GM18909 (cell line): ENCODE measurements around the gene STAT3.

Source experiments
- ATAC-seq: cut with Tn5 transposase; IDR thresholded peaks from one replicate; pipeline ENCODE4 v1.9.1; 2021; ENCODE audit warnings: mild to moderate bottlenecking; ENCODE audit not compliant: unreplicated experiment, poor library complexity

STAT3 gene

GRCh38 chr17:42285346-42286050 lies 102.7 kb downstream of the STAT3 start:
- ATAC-seq = no peak

- ATAC-seq = no peak
These were observed 103.7 kb downstream of the STAT3 start for GRCh38 chr17:42284566-42284965.

- no peak for ATAC-seq
These were observed 104.2 kb downstream of the STAT3 start for GRCh38 chr17:42284024-42284369.

GRCh38 chr17:42283241-42284023 lies 104.8 kb downstream of the STAT3 start:
- no peak for ATAC-seq

- ATAC-seq = no peak
These were observed 105.7 kb downstream of the STAT3 start for GRCh38 chr17:42282478-42283080.

- no peak for ATAC-seq
These were observed 106.6 kb downstream of the STAT3 start for GRCh38 chr17:42281571-42282096.

- ATAC-seq = no peak
These were observed 108.2 kb downstream of the STAT3 start for GRCh38 chr17:42279776-42280630.

- ATAC-seq = no peak
These were observed 110.9 kb downstream of the STAT3 start for GRCh38 chr17:42277342-42277712.

- ATAC-seq = peak; percentile 17
These were observed 111.5 kb downstream of the STAT3 start for GRCh38 chr17:42276609-42277341.

GRCh38 chr17:42276359-42276608 lies 112.0 kb downstream of the STAT3 start, which contains the start of gene STAT5B:
TSS of gene STAT5B (minus strand) at chr17:42276391. CDS start at chr17:42232127, 44,264 bp downstream.
- ATAC-seq = peak; percentile 65

GRCh38 chr17:42275527-42276358 lies 112.5 kb downstream of the STAT3 start:
- ATAC-seq = peak; percentile 62

- ATAC-seq = no peak
These were observed 113.3 kb downstream of the STAT3 start for GRCh38 chr17:42274812-42275526.

GRCh38 chr17:42274253-42274542 lies 114.0 kb downstream of the STAT3 start:
- no peak for ATAC-seq

GRCh38 chr17:42273474-42274252 lies 114.6 kb downstream of the STAT3 start:
- no peak for ATAC-seq

- ATAC-seq = no peak
These were observed 115.9 kb downstream of the STAT3 start for GRCh38 chr17:42272162-42272907.

- no peak for ATAC-seq
These were observed 116.5 kb downstream of the STAT3 start for GRCh38 chr17:42271779-42272035.

- ATAC-seq = no peak
These were observed 117.0 kb downstream of the STAT3 start for GRCh38 chr17:42271006-42271778.
